ENCODE data around the gene LZTS2. TPM values are rescaled to one million over a fixed set of nuclear protein-coding genes. Genes with fewer than 3 reads are reported as not detected.

The LZTS2 gene
- total and polyA plus RNA-seq, 10 donors = 21.8 to 76.6 (median 54.6) TPM

DNA sequence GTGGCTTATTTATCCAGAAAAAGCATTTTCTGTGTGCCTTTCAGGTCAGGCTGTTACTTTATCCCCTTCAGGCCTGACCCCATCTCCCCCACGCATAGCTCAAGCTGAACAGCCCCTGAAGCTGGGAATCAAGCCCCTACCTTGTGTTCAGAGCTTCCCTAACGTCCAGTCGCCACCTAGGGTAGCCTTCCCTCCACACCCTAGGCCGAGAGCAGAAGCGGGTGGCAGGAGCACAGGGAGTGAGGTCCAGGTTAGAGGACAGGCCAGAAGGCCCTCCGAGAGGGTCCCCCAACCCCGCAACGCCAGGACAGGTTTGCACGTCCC, 30.8 kb upstream of the LZTS2 start:
- TF ChIP-seq CTCF (IDR thresholded peaks at IDR 0.05 in 8 of 11, conservative IDR thresholded peaks at IDR 0.05 in 3 of 11) = peak in 1 of 11 experiments; percentile 27
- no peak for TF ChIP-seq POLR2AphosphoS5 (IDR thresholded peaks at IDR 0.05)
- H3K36me3 ChIP-seq = peaks cover 0 to 34% (median 12%) of the 10 kb centered on the region in 6 donors
- peak overlapping the region; percentile 33 to 77 (median 46) for H3K4me3 ChIP-seq
- DNase-seq = no peak
- 23 to 45% (median 35%) methylated on average over 9 of the region's 9 CpGs for WGBS, 5 donors
- peaks cover 0 to 16% (median 0%) of the 10 kb centered on the region in 7 donors for H3K27me3 ChIP-seq (replicated peaks in 1 of 7)
- intact Hi-C loops (cut with DNase I; ENCODE audit: low total_unique reads) = no loop called here
- no peaks in the 10 kb centered on the region for H3K9me3 ChIP-seq
- H3K4me1 ChIP-seq = peaks cover 6 to 26% (median 16%) of the 10 kb centered on the region in 6 donors
- H3K27ac ChIP-seq = no peak overlapping the region

GRCh38 chr10:100969187-100970075, 30.2 kb upstream of the LZTS2 start, which contains the start of gene SEMA4G:
TSS of gene SEMA4G (plus strand) at chr10:100969504. CDS start at chr10:100972913, 3,409 bp downstream.
- 2 to 6% (median 3%) methylated on average over 32 to 69 of the region's 70 CpGs for WGBS, 5 donors
- H3K27ac ChIP-seq = no peak within 1 kb of the TSS
- intact Hi-C loops (cut with DNase I; ENCODE audit: low total_unique reads) = no loop called here

GRCh38 chr10:100970076-100970913, 29.3 kb upstream of the LZTS2 start:
- Histone ChIP-seq H3K4me3 (peak overlapping the region in 6 of 8 donors; percentile 39 to 77 (median 47)), H3K27ac (no peak overlapping the region)

More at GRCh38 chr10:100969187-100970075, 30.2 kb upstream of the LZTS2 start, which contains the start of gene SEMA4G:
- H3K27me3 ChIP-seq (replicated peaks in 1 of 7) = peaks cover 0 to 16% (median 0%) of the 10 kb centered on the region in 7 donors
- H3K4me1 ChIP-seq = peaks cover 6 to 26% (median 16%) of the 10 kb centered on the region in 6 donors
- peak in 1 of 3 donors; percentile 54 for TF ChIP-seq POLR2AphosphoS5 (IDR thresholded peaks at IDR 0.05)
- TF ChIP-seq POLR2A (IDR thresholded peaks at IDR 0.05) = no peak
- TF ChIP-seq CTCF (IDR thresholded peaks at IDR 0.05 in 8 of 11, conservative IDR thresholded peaks at IDR 0.05 in 3 of 11) = peak; percentile 2 to 81 (median 61)
- peak within 1 kb of the TSS; percentile 33 to 77 (median 46) for H3K4me3 ChIP-seq
- peaks cover 0 to 28% (median 9%) of the 10 kb centered on the region in 6 donors for H3K36me3 ChIP-seq
- H3K9me3 ChIP-seq = no peaks in the 10 kb centered on the region
- DNase-seq = peak; percentile 84

More at GRCh38 chr10:100970076-100970913, 29.3 kb upstream of the LZTS2 start:
- TF ChIP-seq POLR2A (IDR thresholded peaks at IDR 0.05) (no peak), POLR2AphosphoS5 (IDR thresholded peaks at IDR 0.05) (no peak), CTCF (IDR thresholded peaks at IDR 0.05 in 8 of 11, conservative IDR thresholded peaks at IDR 0.05 in 3 of 11) (no peak)
- H3K4me1 ChIP-seq = peaks cover 6 to 26% (median 16%) of the 10 kb centered on the region in 6 donors
- H3K36me3 ChIP-seq = peaks cover 0 to 19% (median 7%) of the 10 kb centered on the region in 6 donors
- peaks cover 0 to 16% (median 0%) of the 10 kb centered on the region in 7 donors for H3K27me3 ChIP-seq (replicated peaks in 1 of 7)
- DNase-seq = peak; percentile 55
- WGBS, 5 donors = 32 to 43% (median 41%) methylated on average over 11 to 13 of the region's 13 CpGs
- intact Hi-C loops (cut with DNase I; ENCODE audit: low total_unique reads) = no loop called here
- no peaks in the 10 kb centered on the region for H3K9me3 ChIP-seq
